ENCODE results near the gene TPPP. TPM values are rescaled to one million over a fixed set of nuclear protein-coding genes. Genes with fewer than 3 reads are reported as not detected.
"Not testable (repeated sequence)": the region's sequence is repeated elsewhere in the genome, so short reads cannot be mapped to it uniquely, and the experiment has no call there.

The TPPP gene
- 10 to 100 TPM in 2 of 8 experiments, 1 to 10 TPM in 5, under 1 TPM in 1; 0.31 to 23.5 (median 7.3) TPM for total RNA-seq

GRCh38 chr5:693271-694041, at the start of gene TPPP:
TSS of gene TPPP (minus strand) at chr5:693352. CDS start at chr5:678060, 15,292 bp downstream.
- peak within 1 kb of the TSS in 1 of 2 donors; percentile 73 for H3K27ac ChIP-seq
- peak; percentile 64 to 89 (median 76) for ATAC-seq (replicated peaks in 6 of 8)

GRCh38 chr5:742276-742675, 49.1 kb upstream of the TPPP start:
- WGBS, 10 experiments: 65 to 100% (median 100%) methylated on average over 1 to 5 of the region's 6 CpGs; no CpG with 5 or more reads in 7 of the 10 experiments

More at GRCh38 chr5:693271-694041, at the start of gene TPPP:
- peak within 1 kb of the TSS; percentile 46 to 59 (median 56) for H3K4me3 ChIP-seq
- in situ Hi-C loops (cut with MboI; ENCODE audit: low pct_unique_long_range_greater_than_20kb in 2 of 9, low sequenced_read_pairs in 9 of 9, unreplicated experiment in 9 of 9): loop anchor here in 1 of 9 experiments (10.0 kb wide), 1 partner anchor 91 kb away; the partner anchor contains the start of gene ZDHHC11B
- not testable (repeated sequence) for H3K4me1 ChIP-seq (replicated peaks in 1 of 2)
- WGBS, 10 experiments: no CpG with 5 or more reads among the region's 109 CpGs

GRCh38 chr5:734145-734544, 41.0 kb upstream of the TPPP start:
- not testable (repeated sequence) for H3K27ac ChIP-seq; H3K4me1 ChIP-seq (replicated peaks in 1 of 2); ATAC-seq (replicated peaks in 6 of 8); H3K4me3 ChIP-seq
- no CpG with 5 or more reads among the region's 1 CpG for whole genome bisulfite sequencing, 10 experiments
- in situ Hi-C loops (cut with MboI; ENCODE audit: low pct_unique_long_range_greater_than_20kb in 2 of 9, low sequenced_read_pairs in 9 of 9, unreplicated experiment in 9 of 9): loop anchor here in 1 of 9 experiments (25.0 kb wide), 1 partner anchor 103 kb away; no protein-coding TSS in a partner anchor

More at GRCh38 chr5:742276-742675, 49.1 kb upstream of the TPPP start:
- not testable (repeated sequence) for H3K27ac ChIP-seq; H3K4me3 ChIP-seq; H3K4me1 ChIP-seq (replicated peaks in 1 of 2); ATAC-seq (replicated peaks in 6 of 8)
- in situ Hi-C loops (cut with MboI; ENCODE audit: low pct_unique_long_range_greater_than_20kb in 2 of 9, low sequenced_read_pairs in 9 of 9, unreplicated experiment in 9 of 9): loop anchor here in 1 of 9 experiments (25.0 kb wide), 1 partner anchor 95 kb away; no protein-coding TSS in a partner anchor

DNA sequence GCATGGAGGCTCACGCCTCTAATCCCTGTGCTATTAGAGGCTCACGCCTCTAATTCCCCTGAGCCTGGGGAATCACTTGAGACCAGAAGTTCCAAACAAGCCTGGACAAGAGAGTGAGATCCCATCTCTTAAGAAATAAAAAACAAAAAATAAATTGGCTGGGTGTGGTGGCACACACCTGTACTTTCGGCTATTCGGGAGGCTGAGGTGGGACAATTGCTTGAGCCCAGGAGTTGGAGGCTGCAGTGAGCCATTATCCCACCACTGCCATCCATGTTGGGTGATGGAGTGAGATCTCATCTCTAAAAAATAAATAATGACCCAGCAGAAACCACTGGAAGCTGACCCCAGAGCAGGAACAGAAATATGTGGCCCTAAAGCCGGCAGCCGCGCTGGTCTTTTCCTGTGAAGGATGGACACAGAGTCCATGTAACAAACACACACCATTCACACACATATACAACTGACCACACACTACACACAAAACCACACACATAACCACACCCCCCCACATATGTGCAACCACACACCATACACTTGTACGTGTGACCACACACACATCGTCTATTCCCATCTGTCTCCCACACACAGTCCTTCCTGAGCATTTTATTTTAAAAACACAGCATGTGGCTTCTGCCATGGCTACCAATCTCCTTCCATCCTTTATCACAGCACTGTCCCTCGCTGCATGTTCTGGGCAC, 39.8 kb upstream of the TPPP start:
- ATAC-seq (replicated peaks in 6 of 8); H3K27ac ChIP-seq; H3K4me1 ChIP-seq (replicated peaks in 1 of 2); H3K4me3 ChIP-seq: not testable (repeated sequence)
- 30 to 100% (median 96%) methylated on average over 1 to 5 of the region's 10 CpGs; no CpG with 5 or more reads in 4 of the 10 experiments for WGBS, 10 experiments
- in situ Hi-C loops (cut with MboI; ENCODE audit: low pct_unique_long_range_greater_than_20kb in 2 of 9, low sequenced_read_pairs in 9 of 9, unreplicated experiment in 9 of 9): loop anchor here in 1 of 9 experiments (25.0 kb wide), 1 partner anchor 104 kb away; no protein-coding TSS in a partner anchor

DNA sequence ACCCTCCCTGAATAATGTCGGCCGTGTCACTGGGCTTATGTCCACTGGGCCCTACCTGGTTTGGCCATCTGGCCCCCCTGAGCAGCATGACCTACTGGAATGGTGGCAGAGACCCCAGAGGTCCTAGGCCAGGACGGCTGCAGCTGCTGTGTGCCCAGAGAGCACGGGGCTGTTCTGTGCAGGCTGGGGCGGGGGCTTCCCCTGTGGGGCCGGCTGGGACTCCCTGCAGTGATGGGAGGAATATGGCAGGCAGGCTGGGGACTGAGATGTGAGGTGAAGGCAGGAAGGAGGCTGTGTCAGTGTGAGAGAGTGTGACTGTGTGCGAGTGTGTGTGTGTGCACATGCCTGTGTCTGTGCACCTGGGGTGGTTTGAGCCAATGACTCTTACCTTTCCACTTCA, 36.1 kb upstream of the TPPP start:
- H3K4me1 ChIP-seq (replicated peaks in 1 of 2); ATAC-seq (replicated peaks in 6 of 8); H3K27ac ChIP-seq; H3K4me3 ChIP-seq: not testable (repeated sequence)
- in situ Hi-C loops (cut with MboI; ENCODE audit: low pct_unique_long_range_greater_than_20kb in 2 of 9, low sequenced_read_pairs in 9 of 9, unreplicated experiment in 9 of 9): loop anchor here in 1 of 9 experiments (25.0 kb wide), 1 partner anchor 108 kb away; no protein-coding TSS in a partner anchor
- no CpG with 5 or more reads among the region's 7 CpGs for WGBS, 10 experiments

- H3K27ac ChIP-seq; H3K4me1 ChIP-seq (replicated peaks in 1 of 2); H3K4me3 ChIP-seq; ATAC-seq (replicated peaks in 6 of 8): not testable (repeated sequence)
- no CpG with 5 or more reads among the region's 9 CpGs for WGBS, 10 experiments
- in situ Hi-C loops (cut with MboI; ENCODE audit: low pct_unique_long_range_greater_than_20kb in 2 of 9, low sequenced_read_pairs in 9 of 9, unreplicated experiment in 9 of 9): loop anchor here in 1 of 9 experiments (25.0 kb wide), 1 partner anchor 110 kb away; no protein-coding TSS in a partner anchor
Measured at GRCh38 chr5:727087-727486, 33.9 kb upstream of the TPPP start.

- H3K4me3 ChIP-seq; H3K27ac ChIP-seq; H3K4me1 ChIP-seq (replicated peaks in 1 of 2); ATAC-seq (replicated peaks in 6 of 8); in situ Hi-C loops (cut with MboI; ENCODE audit: low pct_unique_long_range_greater_than_20kb in 2 of 9, low sequenced_read_pairs in 9 of 9, unreplicated experiment in 9 of 9): not testable (repeated sequence)
- WGBS, 10 experiments: 40% methylated on average over 1 of the region's 6 CpGs; no CpG with 5 or more reads in 9 of the 10 experiments
Measured at GRCh38 chr5:723865-724264, 30.7 kb upstream of the TPPP start.

- H3K4me1 ChIP-seq (replicated peaks in 1 of 2); H3K4me3 ChIP-seq; in situ Hi-C loops (cut with MboI; ENCODE audit: low pct_unique_long_range_greater_than_20kb in 2 of 9, low sequenced_read_pairs in 9 of 9, unreplicated experiment in 9 of 9); ATAC-seq (replicated peaks in 6 of 8); H3K27ac ChIP-seq: not testable (repeated sequence)
- no CpG with 5 or more reads among the region's 4 CpGs for WGBS, 10 experiments
Measured at GRCh38 chr5:723309-723708, 30.2 kb upstream of the TPPP start.

DNA sequence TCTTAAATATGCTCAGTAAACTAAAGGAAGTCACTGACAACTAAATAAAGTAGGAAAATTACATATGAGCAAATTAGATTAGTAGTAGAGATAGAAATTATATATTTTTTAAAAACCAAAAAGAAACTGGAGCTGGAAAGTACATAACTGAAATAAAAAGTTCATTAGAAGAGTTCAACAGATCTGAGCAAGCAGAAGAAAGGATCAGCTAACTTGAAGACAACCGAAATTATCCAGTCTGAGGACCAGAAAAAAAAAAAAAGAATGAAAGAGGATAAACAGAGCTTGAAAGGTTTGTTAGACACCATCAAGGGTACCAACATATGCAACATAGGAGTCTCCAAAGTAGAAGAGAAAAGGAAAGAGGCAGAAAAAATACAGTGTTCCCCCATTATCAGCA, 26.2 kb upstream of the TPPP start:
- ATAC-seq (replicated peaks in 6 of 8); H3K4me3 ChIP-seq; in situ Hi-C loops (cut with MboI; ENCODE audit: low pct_unique_long_range_greater_than_20kb in 2 of 9, low sequenced_read_pairs in 9 of 9, unreplicated experiment in 9 of 9); H3K27ac ChIP-seq; H3K4me1 ChIP-seq (replicated peaks in 1 of 2): not testable (repeated sequence)
- WGBS, 10 experiments: 0 to 83% (median 36%) methylated on average over 1 of the region's 1 CpG; no CpG with 5 or more reads in 2 of the 10 experiments

DNA sequence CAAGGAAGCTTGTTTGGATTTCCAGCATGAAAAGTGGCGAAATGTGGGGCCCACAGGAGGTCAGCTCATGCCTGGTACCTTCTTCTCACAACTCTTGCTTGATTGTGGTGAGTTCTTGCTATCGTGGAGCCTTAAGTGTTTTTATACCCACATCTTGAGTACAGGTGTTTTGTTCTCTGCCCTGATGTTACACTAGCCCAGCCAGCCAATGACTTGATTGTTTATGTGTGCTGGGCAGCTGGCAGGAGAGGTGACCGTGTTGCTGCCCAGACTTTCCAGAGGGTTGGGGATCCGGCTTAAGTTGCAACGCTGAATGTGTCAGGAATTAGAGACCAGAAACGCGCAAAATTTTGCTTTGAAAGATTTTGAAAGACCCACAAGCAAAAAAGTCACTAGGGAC, 24.0 kb upstream of the TPPP start:
- no peak for ATAC-seq (replicated peaks in 6 of 8)
- WGBS, 10 experiments: 0 to 100% (median 62%) methylated on average over 1 to 7 of the region's 7 CpGs; no CpG with 5 or more reads in 3 of the 10 experiments

GRCh38 chr5:716740-717139, 23.6 kb upstream of the TPPP start:
- peak in 3 of 8 experiments; percentile 48 to 82 (median 56) for ATAC-seq (replicated peaks in 6 of 8)
- H3K27ac ChIP-seq; H3K4me1 ChIP-seq (replicated peaks in 1 of 2); in situ Hi-C loops (cut with MboI; ENCODE audit: low pct_unique_long_range_greater_than_20kb in 2 of 9, low sequenced_read_pairs in 9 of 9, unreplicated experiment in 9 of 9); H3K4me3 ChIP-seq: not testable (repeated sequence)
- WGBS, 10 experiments: 29 to 100% (median 90%) methylated on average over 1 to 2 of the region's 4 CpGs; no CpG with 5 or more reads in 7 of the 10 experiments

More for the DNA sequence above, 24.0 kb upstream of the TPPP start:
- Histone ChIP-seq H3K4me3 (no peak overlapping the region), H3K4me1 (replicated peaks in 1 of 2) (no peaks in the 10 kb centered on the region), H3K27ac (no peak overlapping the region)
- in situ Hi-C loops (cut with MboI; ENCODE audit: low pct_unique_long_range_greater_than_20kb in 2 of 9, low sequenced_read_pairs in 9 of 9, unreplicated experiment in 9 of 9): no loop called here

DNA sequence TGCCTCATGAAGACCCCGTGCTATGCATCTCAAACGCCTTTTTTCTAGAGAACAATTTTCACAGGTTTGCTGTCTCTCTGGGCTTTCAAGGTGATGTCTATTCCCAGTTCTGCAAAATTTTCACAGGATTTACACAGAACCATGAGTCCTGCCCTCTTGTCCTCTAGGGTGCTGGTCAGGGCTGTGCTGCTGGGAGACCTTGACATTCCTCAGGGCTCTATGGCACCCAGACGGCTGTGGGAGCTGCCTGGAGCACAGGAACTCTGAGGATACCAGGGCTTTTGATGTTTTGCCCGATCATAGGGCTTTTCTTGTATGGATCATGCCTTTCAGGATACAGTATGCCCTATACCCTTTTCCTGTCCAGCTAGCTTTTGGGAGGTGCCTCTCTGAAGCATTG, 22.5 kb upstream of the TPPP start:
- H3K27ac ChIP-seq; H3K4me3 ChIP-seq; ATAC-seq (replicated peaks in 6 of 8): not testable (repeated sequence)

More for the DNA sequence above, 22.5 kb upstream of the TPPP start:
- H3K4me1 ChIP-seq (replicated peaks in 1 of 2); in situ Hi-C loops (cut with MboI; ENCODE audit: low pct_unique_long_range_greater_than_20kb in 2 of 9, low sequenced_read_pairs in 9 of 9, unreplicated experiment in 9 of 9): not testable (repeated sequence)
- WGBS, 10 experiments: 13 to 94% (median 83%) methylated on average over 1 to 3 of the region's 4 CpGs; no CpG with 5 or more reads in 3 of the 10 experiments
